T-helper 17 cell (primary cell): ENCODE results near the gene IFI27L1. TPM values are rescaled to one million over a fixed set of nuclear protein-coding genes. Genes with fewer than 3 reads are reported as not detected.

ENCODE experiments used
- ATAC-seq: fragments of 150-1000 bp; cut with Tn5 transposase; 2 replicates; pipeline ENCODE4 v1.10.0; 2021; ENCODE audit warnings: mild to moderate bottlenecking, moderate library complexity
- DNase-seq, 3 donors: peaks; one replicate each; pipeline versions ENCODE4 v3.0.0 to v3.0.0-alpha.2; 2020 to 2021
- H3K9me3 ChIP-seq: one replicate; pipeline ENCODE4 v1.7.0; 2013; ENCODE audit warnings: low read length, mild to moderate bottlenecking; ENCODE audit not compliant: control insufficient read depth, poor library complexity, severe bottlenecking
- H3K27ac Mint-ChIP-seq: one replicate; pipeline ENCODE4 v1.8.0; 2022; ENCODE audit warnings: mild to moderate bottlenecking, moderate library complexity, mixed read lengths
- H3K27me3 Mint-ChIP-seq: one replicate; pipeline ENCODE4 v1.8.0; 2022; ENCODE audit warnings: mixed read lengths
- H3K36me3 Mint-ChIP-seq: one replicate; pipeline ENCODE4 v1.8.0; 2022; ENCODE audit warnings: low read depth, mixed read lengths
- H3K4me1 Mint-ChIP-seq: one replicate; pipeline ENCODE4 v1.8.0; 2022; ENCODE audit warnings: mild to moderate bottlenecking, mixed read lengths
- H3K4me3 Mint-ChIP-seq: one replicate; pipeline ENCODE4 v1.8.0; 2022; ENCODE audit warnings: mild to moderate bottlenecking, moderate library complexity, mixed read lengths
- total RNA-seq, 4 donors: library from RNA in 2 of 4; stranded (reverse) in 2 of 4; gene quantifications; one replicate each; pipeline ENCODE4 v1.2.3 and lab custom pipeline; 2022 to 2026

The IFI27L1 gene
- total RNA-seq, 2 donors from 2014 or later: 9.3 to 12.1 TPM

DNA sequence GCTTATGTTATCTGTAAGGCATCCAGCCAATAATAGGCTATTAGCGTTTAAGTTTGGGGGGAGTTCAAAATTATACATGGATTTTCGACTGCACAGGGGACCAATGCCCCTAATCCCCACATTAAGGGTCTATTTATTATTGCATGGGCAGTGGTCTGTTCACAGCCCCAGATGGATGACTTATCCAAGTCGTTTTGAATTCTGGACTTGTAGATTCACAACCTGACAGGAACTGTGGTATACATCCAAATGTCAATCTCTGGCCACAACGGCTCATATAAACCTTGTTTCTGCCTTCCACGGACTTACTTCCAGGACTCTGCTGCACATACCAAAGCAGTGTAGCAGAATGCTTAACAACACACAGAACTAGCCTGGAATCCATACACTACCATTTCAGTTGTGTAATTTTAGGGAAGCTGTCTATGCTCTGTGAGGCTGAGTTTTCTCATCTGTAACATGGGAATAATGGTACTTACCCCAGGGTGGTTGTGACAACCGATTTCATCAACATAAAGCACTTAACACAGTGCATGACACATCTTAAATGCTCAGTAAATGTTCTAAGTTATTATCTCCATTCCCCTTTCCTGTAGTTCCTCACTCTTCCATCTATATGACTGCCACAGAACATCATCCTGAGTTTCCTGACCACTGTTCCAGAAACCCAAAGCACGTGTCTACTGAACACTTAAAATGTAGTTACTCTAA lies 3.8 kb upstream of the IFI27L1 start:
- ATAC-seq (no peak), DNase-seq (no peak)
- Mint-ChIP-seq H3K27me3 (no peaks in the 10 kb centered on the region), H3K36me3 (peaks cover 16% of the 10 kb centered on the region), H3K4me1 (peaks cover 43% of the 10 kb centered on the region), H3K27ac (peak overlapping the region; percentile 99), H3K4me3 (peak overlapping the region; percentile 98)
- no peaks in the 10 kb centered on the region for H3K9me3 ChIP-seq

DNA sequence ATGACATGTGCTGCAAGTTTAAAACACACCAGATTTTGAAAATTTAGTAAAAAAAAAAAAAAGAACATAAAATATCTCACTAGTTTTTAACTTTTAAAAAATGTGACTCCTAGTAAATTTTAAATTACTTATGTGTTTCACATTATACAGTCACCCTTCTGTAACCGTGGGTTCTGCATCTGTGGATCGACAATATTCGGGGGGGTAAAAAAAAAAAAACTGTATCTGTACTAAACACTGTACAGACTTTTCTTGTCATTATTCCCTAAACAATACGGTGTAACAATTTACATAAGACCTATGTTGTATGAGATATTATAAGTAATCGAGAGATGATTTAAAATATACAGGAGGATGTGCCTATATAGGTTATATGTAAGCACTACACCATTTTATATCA lies 3.3 kb upstream of the IFI27L1 start:
- peaks cover 15% of the 10 kb centered on the region for H3K36me3 Mint-ChIP-seq
- peak overlapping the region; percentile 99 for H3K27ac Mint-ChIP-seq
- no peak for ATAC-seq
- DNase-seq: no peak
- H3K27me3 Mint-ChIP-seq: no peaks in the 10 kb centered on the region
- no peaks in the 10 kb centered on the region for H3K9me3 ChIP-seq
- H3K4me1 Mint-ChIP-seq: peaks cover 43% of the 10 kb centered on the region
- H3K4me3 Mint-ChIP-seq: peak overlapping the region; percentile 98

DNA sequence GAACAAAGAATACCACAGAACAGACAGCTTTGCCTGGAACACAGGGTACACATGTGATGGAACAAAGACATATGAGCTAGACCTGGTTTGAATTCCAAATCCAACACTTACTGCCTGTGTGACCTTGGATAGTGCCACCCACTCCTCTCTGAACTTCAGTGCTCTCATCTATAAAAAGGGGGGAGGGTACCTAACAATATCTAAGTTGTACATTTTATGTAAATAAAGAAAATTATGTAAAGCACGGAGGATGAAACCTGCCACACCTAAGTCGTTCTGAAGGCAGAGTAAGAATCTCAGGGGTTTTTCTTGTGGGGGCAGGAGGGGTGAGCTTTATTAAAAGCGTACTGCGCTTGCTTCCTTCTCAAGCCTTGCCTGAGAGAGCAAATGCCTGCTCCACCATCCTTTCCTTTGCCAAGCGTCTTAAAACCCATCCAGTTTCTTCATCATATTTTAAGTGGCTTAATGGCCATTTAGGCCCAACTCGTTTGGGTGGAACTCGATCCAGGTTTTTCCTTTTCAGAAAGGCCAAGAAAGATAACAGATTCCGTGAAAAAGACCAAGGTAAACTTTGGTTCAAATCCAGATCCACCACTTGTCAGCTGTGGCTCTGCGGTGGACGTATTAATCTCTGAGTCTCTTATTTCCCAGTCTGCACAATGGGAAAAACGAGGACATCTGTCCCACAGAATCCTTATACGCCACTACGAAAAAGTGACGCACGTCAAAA lies 1.1 kb upstream of the IFI27L1 start:
- ATAC-seq: no peak
- no peak for DNase-seq
- Mint-ChIP-seq H3K36me3 (peaks cover 15% of the 10 kb centered on the region), H3K27ac (peak overlapping the region; percentile 99), H3K4me3 (peak overlapping the region; percentile 98), H3K27me3 (no peaks in the 10 kb centered on the region), H3K4me1 (peaks cover 48% of the 10 kb centered on the region)
- H3K9me3 ChIP-seq: no peaks in the 10 kb centered on the region

DNA sequence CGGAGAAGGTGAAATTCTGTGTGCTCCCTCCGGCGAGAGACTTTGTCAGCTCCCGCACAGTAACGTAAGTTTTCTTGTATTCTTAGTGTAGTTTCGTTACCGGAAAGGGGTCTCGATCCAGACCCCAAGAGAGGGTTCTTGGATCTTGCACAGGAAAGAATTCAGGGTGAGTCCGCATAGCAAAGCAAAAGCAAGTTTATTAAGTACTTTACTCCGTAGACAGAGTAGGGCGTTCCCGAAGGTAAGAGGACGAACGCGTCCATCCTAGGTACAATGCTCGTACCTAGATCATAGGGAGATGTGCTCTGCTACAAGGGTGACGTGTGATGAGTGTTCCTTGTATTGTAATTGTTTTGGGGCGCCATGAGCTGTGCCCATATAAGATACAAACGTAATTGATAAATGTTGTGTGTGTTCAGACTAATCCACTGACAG lies 293 bp downstream of the IFI27L1 start:
- peak; percentile 21 for ATAC-seq
- H3K9me3 ChIP-seq: no peaks in the 10 kb centered on the region
- peaks cover 15% of the 10 kb centered on the region for H3K36me3 Mint-ChIP-seq
- H3K4me1 Mint-ChIP-seq: peaks cover 44% of the 10 kb centered on the region
- peak overlapping the region; percentile 99 for H3K27ac Mint-ChIP-seq
- no peaks in the 10 kb centered on the region for H3K27me3 Mint-ChIP-seq
- peak overlapping the region; percentile 98 for H3K4me3 Mint-ChIP-seq
- DNase-seq: no peak

DNA sequence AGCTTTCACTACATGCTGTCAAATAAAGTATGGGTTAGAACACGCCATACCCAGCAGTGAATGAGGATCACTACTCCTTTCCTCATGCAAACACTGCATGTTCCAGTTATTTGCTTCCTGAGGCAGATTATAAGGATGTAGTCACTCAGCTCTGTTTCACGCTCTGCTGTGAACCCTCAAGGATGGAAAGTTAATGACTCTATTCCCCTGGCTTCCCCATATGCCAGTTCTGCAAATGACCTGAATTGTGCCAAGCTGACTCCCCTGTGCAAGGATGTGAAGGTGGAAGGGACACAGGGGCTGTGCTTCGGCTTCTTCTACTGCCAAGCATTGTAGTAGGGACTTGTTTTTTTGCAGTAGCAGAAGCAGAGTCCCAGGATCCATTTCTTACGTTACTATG lies 6.8 kb downstream of the IFI27L1 start:
- no peaks in the 10 kb centered on the region for H3K9me3 ChIP-seq
- DNase-seq: no peak
- H3K36me3 Mint-ChIP-seq: no peaks in the 10 kb centered on the region
- H3K27me3 Mint-ChIP-seq: no peaks in the 10 kb centered on the region
- peaks cover 5% of the 10 kb centered on the region for H3K4me1 Mint-ChIP-seq
- ATAC-seq: no peak
- H3K27ac Mint-ChIP-seq: no peak overlapping the region
- no peak overlapping the region for H3K4me3 Mint-ChIP-seq

DNA sequence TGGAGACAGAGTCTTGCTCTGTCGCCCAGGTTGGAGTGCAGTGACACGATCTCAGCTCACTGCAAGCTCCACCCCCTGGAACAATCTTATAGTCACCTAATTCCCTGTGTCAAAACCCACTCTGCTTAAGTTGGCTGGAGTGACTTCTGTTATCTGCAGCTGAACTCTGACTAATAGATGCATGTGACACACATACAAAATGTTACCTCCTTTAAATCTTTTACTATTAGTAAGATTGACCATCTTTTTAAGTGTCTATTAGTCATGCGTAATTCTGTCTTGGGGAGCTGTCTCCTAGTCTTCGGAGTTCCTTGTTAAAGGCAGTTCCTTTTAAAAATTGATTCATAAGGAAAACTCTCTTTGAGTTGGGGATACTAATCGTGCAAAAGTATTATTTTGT lies 7.4 kb downstream of the IFI27L1 start:
- no peak for DNase-seq
- Mint-ChIP-seq H3K4me1 (no peaks in the 10 kb centered on the region), H3K36me3 (no peaks in the 10 kb centered on the region), H3K27me3 (no peaks in the 10 kb centered on the region), H3K27ac (no peak overlapping the region), H3K4me3 (no peak overlapping the region)
- no peaks in the 10 kb centered on the region for H3K9me3 ChIP-seq
- ATAC-seq: no peak

DNA sequence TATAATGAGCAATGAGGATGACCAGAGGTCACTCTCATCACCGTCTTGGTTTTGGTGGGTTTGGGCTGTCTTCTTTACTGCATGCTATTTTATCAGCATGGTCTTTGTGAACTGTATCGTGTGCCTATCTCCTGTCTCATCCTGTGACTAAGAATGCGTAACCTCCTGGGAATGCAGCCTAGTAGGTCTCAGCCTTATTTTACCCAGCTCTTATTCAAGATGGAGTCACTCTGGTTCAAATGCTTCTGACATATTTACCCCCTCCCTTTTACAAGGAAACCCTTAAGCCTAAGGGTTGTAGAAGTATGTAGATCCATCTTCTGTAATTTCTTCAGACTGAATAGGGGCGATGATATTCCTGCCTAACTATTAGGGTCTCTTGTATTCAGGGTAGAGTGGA lies 8.4 kb downstream of the IFI27L1 start:
- ATAC-seq (no peak), DNase-seq (no peak)
- Mint-ChIP-seq H3K27ac (no peak overlapping the region), H3K27me3 (no peaks in the 10 kb centered on the region), H3K36me3 (no peaks in the 10 kb centered on the region), H3K4me3 (no peak overlapping the region), H3K4me1 (no peaks in the 10 kb centered on the region)
- H3K9me3 ChIP-seq: no peaks in the 10 kb centered on the region

DNA sequence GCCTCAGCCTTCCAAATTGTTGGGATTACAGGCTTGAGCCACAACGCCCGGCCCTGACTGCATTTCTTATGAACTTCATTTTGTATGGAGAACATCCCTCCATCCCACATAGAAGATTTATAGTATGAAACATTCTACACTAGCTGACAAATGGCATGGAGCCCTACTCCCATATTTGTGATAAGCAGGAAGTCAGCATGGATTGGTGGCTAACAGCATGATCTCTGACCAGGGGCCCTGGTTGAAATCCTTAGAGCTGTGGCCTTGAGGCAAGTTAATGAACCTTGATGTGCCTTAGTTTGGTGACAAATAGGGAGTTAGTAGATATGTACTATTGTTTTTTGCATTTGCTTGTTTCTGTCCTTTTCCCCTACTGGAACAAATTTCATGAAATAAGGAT lies 12.3 kb downstream of the IFI27L1 start:
- Mint-ChIP-seq H3K27ac (no peak overlapping the region), H3K4me3 (no peak overlapping the region)
- no peak for ATAC-seq

DNA sequence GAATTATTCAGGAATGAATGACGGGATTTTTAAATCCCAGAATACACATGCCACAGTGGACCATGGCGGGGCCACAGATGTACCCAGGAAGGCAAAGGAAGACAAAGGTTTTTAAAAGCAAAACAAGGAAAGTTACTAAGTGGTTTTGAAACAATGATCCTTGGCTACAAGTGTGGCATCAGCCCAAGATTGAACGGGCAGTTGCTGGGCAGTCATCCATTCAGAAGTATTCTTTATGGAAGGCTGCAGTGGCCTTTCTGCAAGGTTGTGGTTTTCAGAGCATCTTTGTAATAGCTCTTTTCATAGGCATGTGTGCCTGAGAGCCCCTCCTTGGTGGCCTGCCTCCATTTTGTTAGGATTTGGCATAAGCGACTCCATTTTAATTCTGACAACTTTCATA lies 16.0 kb downstream of the IFI27L1 start:
- no peak overlapping the region for H3K4me3 Mint-ChIP-seq
- no peak overlapping the region for H3K27ac Mint-ChIP-seq
- ATAC-seq (no peak), DNase-seq (no peak)
- no peaks in the 10 kb centered on the region for H3K36me3 Mint-ChIP-seq
- H3K27me3 Mint-ChIP-seq: no peaks in the 10 kb centered on the region
- H3K4me1 Mint-ChIP-seq: no peaks in the 10 kb centered on the region
- H3K9me3 ChIP-seq: no peaks in the 10 kb centered on the region

More for the DNA sequence above, 12.3 kb downstream of the IFI27L1 start:
- DNase-seq: no peak
- Mint-ChIP-seq H3K27me3 (no peaks in the 10 kb centered on the region), H3K4me1 (no peaks in the 10 kb centered on the region), H3K36me3 (no peaks in the 10 kb centered on the region)
- no peaks in the 10 kb centered on the region for H3K9me3 ChIP-seq

DNA sequence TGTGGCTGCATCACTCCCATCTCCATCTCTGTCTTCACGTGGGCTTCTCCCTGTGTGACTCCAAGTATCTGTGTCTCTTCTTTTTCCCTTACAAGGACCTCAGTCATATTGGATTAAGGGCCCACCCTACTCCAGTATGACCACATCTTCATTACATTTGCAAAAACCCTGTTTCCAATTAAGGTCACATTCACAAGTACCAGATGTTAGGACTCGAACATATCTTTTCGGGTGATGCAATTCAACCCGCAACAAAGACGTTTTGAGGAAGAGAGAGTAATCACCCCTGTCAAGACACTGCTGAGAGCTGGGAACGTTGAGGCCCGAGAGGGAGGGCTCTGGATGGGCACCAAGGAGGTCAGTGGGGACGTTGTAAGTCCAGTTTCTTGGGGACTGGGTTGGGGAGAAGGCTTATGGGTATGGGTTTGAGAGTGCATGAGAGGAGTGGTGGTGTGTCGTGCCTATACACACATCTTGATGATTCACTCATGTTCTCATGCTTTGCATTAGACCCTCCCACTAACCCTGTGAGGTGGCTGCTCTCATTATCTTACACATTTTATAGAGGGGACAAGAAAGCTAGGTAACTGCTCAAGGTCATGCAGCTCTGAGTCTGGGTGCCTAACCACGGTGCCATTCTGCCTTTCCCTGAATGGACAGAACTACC lies 17.3 kb downstream of the IFI27L1 start:
- Mint-ChIP-seq H3K27me3 (no peaks in the 10 kb centered on the region), H3K27ac (peak overlapping the region; percentile 68)
- no peak for ATAC-seq

DNA sequence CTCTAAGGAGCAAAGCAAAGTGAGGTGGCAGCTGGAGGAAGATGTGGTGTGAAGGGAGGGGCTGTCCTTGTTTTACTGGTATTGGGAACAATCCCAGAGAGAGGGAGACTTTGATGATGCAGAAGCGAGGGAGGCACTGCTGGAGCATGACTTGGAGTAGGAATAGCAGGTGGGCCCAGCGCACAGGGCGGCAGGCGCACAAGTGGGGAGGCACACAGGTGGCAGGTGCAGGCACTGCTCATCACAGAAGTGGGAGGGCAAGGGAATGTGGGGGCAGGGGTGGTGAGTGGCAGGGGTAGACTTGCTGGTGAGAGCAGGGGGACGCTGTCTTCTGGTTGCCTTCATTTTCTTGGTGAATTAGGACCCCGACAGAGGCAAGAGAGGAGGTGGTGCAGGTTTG lies 17.9 kb downstream of the IFI27L1 start:
- no peaks in the 10 kb centered on the region for H3K27me3 Mint-ChIP-seq
- no peaks in the 10 kb centered on the region for H3K4me1 Mint-ChIP-seq
- H3K27ac Mint-ChIP-seq: no peak overlapping the region
- ATAC-seq (no peak), DNase-seq (no peak)
- no peaks in the 10 kb centered on the region for H3K36me3 Mint-ChIP-seq
- H3K9me3 ChIP-seq: no peaks in the 10 kb centered on the region
- H3K4me3 Mint-ChIP-seq: no peak overlapping the region

More for the DNA sequence above, 17.3 kb downstream of the IFI27L1 start:
- H3K4me1 Mint-ChIP-seq: no peaks in the 10 kb centered on the region
- no peak overlapping the region for H3K4me3 Mint-ChIP-seq
- no peak for DNase-seq
- H3K36me3 Mint-ChIP-seq: no peaks in the 10 kb centered on the region
- no peaks in the 10 kb centered on the region for H3K9me3 ChIP-seq

DNA sequence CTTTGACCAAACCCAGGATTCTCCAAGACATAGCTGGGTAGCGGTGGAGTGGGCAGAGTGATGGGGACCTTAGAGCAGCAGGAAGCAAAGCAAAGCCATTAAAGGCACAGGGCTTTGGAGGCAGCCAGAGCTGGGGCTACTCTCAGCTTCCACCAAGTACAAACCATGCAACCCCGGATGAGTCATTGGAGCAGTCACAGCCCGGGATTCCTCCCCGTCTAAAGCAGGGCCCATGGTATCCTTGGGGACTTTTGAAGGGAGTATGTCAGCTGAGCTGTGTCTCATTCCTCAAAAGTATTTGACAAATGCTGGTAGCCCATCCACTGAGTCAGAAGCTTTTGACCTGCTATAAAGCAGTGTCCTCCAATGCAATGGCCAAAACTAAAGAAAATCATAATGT lies 19.7 kb downstream of the IFI27L1 start:
- ATAC-seq: no peak
- H3K4me1 Mint-ChIP-seq: no peaks in the 10 kb centered on the region
- H3K9me3 ChIP-seq: no peaks in the 10 kb centered on the region
- DNase-seq: no peak
- H3K27me3 Mint-ChIP-seq: no peaks in the 10 kb centered on the region
- no peaks in the 10 kb centered on the region for H3K36me3 Mint-ChIP-seq
- no peak overlapping the region for H3K27ac Mint-ChIP-seq
- no peak overlapping the region for H3K4me3 Mint-ChIP-seq

DNA sequence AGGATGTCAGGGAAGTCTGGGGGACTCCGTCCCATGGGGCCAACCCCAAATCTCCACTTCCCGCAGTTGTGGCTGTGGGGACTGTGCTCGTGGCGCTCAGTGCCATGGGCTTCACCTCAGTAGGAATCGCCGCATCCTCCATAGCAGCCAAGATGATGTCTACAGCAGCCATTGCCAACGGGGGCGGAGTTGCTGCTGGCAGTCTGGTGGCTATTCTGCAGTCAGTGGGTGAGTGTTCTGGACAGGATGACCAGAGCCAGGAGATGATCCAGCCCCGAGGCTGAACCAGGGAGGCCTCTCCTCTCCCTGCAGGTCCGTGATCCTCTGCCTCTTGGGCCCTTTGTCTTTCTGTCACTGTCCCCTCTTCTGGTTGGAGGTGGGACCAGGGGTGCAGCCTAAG lies 20.6 kb downstream of the IFI27L1 start:
- no peak for ATAC-seq
- H3K9me3 ChIP-seq: no peaks in the 10 kb centered on the region
- Mint-ChIP-seq H3K27ac (no peak overlapping the region), H3K4me3 (no peak overlapping the region), H3K4me1 (no peaks in the 10 kb centered on the region), H3K36me3 (no peaks in the 10 kb centered on the region), H3K27me3 (no peaks in the 10 kb centered on the region)
- DNase-seq: no peak
